Activated CD4-positive, alpha-beta T cell treated with anti-CD3 and anti-CD28 coated beads for 1 hour (primary cell): ENCODE results near the gene GADL1.

Experiments
- DNase-seq: peaks from one replicate; pipeline ENCODE4 v3.0.0-alpha.2; 2020

The GADL1 gene

DNA sequence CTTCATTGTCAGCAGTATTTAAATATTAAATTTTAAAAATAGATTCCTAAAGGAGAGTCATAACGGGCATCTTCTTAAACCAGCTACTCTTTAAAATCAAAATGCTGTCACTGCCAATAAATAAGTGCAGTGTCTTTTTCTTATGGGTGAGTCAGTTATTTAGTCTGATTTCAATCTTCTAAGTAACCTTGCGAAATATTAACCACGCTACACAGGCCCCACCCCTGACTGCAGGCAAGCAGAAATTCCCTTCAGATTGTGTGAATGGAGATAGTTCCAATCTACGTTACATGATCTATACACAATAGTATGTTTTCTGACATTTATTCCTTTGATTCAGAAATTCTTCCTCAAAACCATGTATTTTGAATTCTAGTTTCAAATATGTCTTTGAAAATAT is 141.5 kb downstream of the GADL1 start:
- DNase-seq, result no peak

DNA sequence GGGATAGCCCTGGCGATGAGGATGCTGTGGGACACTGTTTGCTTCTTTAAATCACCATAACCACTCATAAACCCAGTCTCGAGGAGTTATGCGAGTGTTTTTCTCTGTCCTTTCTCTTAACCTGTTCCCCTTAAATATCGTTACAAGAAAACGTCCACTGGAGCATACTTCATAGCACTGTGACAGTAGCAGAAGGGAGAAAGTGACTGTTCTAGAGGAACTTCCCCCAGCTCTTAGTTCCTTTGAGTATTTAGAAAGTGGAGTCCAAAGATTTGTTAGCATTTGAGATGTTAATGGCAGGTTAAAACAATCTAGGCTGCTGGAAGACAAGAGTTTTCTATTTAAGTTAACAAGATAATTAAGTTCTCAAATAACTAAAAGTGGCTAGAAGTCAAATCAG is 142.0 kb downstream of the GADL1 start:
- DNase-seq, result no peak

DNA sequence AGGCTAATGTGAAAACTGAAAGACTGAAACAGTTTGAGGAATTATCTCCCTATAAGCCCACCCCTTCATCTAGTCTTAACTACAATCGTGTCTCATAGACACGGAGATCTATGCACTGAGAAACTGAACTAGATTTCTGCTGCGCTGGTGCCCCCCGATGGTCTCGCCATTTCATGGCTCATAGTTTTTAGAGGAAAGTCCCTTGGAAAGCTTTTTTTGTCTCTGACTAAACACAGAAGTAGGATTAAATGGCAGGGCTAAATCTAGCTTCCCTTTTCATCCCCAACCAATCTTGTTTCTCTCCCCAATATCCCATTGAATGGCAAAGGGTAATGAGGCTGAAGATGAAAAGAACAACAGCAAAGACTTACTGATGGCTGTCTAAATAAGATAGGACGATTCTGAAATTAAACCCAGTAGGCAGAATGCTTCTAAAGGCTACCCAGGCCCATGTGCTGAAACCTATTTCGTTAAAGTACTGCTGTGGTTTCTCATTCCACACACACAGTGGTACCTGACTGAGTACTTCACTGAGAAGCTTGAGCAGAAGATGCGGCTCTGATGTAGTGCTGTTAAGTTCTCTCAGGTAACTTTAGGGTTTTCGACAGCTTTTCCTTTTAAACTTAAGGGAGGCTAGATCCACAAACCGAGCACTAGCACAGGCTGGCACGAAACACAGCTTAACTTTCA is 142.7 kb downstream of the GADL1 start:
- peak; percentile 42 for DNase-seq

GRCh38 chr3:30750967-30751366 is 143.5 kb downstream of the GADL1 start:
- DNase-seq, result no peak

- DNase-seq, result no peak
Measured at GRCh38 chr3:30749230-30749629, 145.2 kb downstream of the GADL1 start.

DNA sequence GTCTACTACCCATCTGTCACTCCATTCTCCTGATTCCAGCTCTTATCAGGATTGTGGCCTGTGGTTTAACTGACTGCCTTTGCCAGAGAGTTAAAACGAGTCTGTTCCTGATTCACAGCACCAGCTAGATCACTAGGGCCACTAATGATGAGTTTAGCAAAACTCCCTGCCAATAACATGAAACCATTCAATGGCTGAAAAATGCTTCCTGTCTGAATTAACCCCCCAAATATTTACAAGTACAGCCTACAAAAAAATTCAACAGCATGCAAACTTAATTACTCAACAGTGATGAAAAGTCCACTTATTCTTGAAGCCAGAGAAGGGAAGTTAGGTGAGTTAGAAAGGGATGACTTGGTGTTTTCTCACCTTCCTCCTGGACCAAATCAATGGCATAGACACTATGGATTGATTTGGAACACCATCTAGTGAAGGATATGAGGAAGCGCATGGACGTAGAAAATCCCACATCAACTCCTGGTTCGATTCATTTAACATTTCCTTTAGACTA is 146.6 kb downstream of the GADL1 start:
- DNase-seq, result no peak

DNA sequence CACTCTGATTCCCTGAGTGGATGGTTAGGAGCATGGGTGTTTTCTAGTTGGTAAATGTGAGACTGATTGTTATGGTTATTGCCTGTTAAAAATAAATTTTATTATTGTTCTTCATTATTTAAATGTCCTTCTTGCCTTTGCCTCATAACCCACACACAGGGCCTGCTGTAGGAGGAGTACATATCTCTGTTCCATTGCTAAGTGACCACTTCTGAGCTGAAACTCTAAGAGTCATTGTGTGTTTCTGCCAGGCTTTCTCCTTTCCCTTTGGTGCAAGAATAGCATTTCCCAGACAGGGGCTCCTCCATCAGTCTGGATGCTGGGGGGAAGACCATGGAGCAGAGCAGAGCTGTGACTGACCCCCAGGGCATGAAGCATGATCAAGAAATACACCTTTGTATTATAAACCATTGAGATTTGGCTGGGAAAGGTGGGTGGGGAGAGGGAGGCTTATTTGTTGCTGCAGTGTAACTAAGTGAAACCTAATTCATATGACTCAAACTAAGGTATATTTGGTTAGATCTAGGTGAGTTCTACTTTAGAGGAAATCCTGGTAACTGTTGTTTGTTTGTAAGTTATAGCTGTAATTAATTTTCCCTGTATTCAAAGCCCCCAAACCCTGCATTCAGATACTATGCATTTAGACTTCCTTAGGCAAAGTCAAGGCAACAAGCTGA is 150.7 kb downstream of the GADL1 start:
- no peak for DNase-seq

GRCh38 chr3:30742796-30743619 is 151.5 kb downstream of the GADL1 start:
- DNase-seq, result no peak

DNA sequence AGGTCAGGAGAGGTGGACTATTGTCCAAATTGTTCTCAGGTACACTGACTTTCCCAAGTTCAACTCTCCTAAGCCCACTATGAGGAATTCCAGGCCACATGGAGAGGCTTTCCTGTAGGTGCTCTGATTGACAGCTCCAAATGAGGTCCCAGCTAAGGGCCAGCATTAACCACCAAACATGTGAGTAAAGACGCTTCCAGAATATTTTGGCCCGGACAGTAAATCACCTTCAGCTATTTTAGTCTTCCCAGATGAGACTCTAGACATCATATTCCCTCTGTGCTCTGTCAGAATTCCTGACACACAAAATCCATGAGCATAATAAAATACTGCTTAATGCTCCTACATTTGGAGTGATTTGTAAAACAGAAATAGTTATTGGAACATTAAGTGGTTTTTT is 152.6 kb downstream of the GADL1 start:
- DNase-seq, result no peak

- no peak for DNase-seq
Measured at GRCh38 chr3:30738605-30739004, 155.9 kb downstream of the GADL1 start.

DNA sequence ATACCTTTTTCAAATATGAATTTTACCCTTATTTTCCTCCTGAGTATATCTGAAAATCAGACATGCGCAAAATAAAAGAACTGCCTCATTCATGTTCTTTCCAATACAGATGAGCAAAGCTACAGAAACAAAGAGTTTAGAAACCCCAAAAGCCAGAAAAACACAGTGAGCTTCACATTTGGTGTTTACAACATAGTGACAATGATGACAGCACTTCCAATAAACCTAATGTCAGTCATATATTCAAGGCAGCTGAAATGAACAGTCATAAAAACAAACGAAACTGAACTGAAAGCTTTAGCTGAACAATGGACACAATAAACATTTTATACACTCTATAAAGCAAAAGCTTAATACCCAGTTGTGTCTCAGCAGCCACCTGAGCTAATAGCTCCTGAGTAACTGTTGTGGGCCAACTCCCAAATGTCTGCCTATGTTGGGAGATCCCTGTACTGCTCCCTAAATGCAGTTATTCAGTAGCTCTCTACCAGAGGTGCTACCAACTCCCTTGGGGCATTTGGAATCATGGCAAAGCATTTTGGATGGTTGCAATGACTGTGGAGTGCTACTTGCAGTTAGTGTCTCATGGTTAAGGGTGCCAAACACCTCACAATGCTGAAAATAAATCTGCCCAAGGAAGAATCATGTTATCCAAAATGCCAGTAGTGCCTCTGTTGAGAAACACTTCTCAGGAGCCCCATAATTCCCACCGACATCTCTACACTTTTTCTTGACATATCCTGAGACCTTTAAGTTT is 156.5 kb downstream of the GADL1 start:
- DNase-seq, result no peak

DNA sequence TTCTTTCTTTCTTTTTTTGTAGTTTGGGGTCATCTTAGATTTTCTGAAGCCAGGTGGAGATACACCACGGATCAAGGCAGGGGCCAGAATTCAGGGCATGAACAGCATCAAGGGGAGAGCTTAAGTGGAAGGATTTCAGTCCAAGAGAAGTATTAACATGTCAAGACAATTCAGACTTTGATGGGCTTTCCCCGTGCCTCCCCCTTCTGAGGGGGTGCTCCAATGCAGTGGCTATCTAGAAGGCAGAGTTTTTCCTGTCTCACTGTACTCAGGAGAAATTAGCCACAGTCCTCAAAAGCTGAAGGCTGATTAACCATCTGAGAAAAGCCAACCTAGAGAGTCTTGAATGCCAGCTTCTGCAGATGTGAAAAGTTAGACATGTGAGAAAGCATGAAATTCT is 160.8 kb downstream of the GADL1 start:
- DNase-seq, result no peak

- DNase-seq, result no peak
Measured at GRCh38 chr3:30733209-30733608, 161.3 kb downstream of the GADL1 start.

GRCh38 chr3:30730967-30731366 is 163.5 kb downstream of the GADL1 start:
- no peak for DNase-seq

DNA sequence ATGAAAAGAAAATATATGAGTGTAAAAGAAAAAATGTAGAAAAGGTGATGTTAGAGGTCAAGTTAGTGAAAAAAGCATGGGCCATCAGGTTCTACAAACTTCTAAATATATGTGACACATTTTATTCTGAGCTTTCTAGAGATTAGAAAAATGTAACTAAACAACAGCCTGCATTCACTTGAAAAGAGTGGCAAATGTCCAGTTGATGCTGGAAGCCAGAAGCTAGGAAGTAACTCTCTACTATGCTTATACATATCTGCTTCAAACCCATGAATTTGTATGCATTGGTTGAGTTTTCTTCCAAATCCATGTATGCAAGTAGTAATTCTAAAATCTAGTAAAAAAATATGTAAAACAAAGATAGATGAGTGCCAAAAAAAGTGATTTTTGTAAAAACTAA is 164.5 kb downstream of the GADL1 start:
- DNase-seq, result no peak

GRCh38 chr3:30729512-30729911 is 164.9 kb downstream of the GADL1 start:
- DNase-seq, result no peak

GRCh38 chr3:30728143-30728542 is 166.3 kb downstream of the GADL1 start:
- no peak for DNase-seq

DNA sequence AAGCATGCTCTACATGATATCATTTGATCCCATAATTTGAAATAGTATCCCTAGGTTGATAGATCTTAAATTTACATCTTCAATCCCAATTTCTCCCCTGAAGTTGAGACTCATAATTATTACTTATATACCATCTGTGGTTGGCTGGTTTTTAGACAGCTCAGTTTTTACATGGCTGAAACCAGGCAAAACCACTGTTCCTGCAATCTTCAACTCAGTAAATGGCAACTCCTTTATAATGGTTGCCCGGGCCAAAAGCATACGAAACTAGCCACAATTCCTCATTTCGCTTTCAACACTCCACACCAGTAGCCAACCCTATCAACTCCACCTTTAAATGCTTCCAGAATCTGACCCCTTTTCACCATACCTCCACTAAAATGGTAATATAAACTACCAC is 169.6 kb downstream of the GADL1 start:
- no peak for DNase-seq

DNA sequence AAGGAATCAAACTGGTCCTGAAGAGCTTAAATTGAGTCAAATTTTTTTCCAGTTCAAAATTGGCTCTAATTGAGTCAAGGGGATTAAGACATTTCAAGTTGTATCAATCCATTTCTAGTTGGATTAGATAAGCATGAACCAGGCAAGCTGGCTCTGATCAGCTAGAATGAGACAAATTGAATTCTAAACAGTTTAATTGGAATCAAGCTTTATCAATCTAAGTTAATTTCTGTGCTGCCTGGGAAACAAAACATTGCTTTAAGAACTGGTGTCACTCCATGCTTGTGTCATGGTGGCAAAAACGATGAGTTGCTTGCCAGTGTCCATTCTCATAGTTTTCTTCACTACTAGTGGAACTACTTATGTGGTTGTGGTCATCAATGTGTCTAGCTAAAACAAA is 171.2 kb downstream of the GADL1 start:
- no peak for DNase-seq

GRCh38 chr3:30721314-30721634 is 173.2 kb downstream of the GADL1 start:
- no peak for DNase-seq

GRCh38 chr3:30720586-30721313 is 173.7 kb downstream of the GADL1 start:
- DNase-seq, result no peak

DNA sequence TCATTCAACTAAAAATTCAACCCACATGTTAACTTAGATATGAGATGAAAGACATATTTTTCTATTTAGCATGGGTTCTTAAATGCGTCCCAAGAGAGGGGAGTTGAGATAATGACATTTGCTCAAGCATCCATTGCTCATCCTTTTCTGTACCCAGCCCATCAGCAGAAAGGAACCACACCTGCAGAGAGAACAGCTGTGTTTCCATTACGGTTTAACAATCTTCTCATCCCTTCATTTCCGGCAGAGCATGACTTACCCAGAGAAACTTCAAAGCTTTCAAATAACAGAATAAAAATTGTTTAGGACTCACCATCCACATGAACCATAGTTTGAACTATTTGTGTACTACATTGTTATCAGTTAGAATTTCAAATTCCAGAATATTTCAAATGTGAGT is 174.9 kb downstream of the GADL1 start:
- no peak for DNase-seq
